Measurements from ENCODE around the gene TMED6.

The TMED6 gene

DNA sequence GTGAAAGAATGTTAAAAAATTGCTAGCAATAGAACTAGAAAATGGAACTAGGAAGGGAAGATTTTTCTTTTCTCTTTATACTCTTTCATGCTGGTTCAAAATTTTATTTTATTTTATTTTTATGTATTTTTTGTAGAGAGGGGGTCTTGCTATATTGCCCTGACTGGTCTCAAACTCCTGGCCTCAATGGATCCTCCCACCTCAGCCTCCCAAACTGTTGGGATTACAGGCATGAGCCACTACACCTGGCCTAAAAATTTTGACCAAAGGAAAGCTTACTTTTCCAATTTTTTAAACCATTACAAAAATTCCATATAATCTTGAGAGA is 44.2 kb upstream of the TMED6 start:
- H3K27ac ChIP-seq, result peak overlapping the region; percentile 94

DNA sequence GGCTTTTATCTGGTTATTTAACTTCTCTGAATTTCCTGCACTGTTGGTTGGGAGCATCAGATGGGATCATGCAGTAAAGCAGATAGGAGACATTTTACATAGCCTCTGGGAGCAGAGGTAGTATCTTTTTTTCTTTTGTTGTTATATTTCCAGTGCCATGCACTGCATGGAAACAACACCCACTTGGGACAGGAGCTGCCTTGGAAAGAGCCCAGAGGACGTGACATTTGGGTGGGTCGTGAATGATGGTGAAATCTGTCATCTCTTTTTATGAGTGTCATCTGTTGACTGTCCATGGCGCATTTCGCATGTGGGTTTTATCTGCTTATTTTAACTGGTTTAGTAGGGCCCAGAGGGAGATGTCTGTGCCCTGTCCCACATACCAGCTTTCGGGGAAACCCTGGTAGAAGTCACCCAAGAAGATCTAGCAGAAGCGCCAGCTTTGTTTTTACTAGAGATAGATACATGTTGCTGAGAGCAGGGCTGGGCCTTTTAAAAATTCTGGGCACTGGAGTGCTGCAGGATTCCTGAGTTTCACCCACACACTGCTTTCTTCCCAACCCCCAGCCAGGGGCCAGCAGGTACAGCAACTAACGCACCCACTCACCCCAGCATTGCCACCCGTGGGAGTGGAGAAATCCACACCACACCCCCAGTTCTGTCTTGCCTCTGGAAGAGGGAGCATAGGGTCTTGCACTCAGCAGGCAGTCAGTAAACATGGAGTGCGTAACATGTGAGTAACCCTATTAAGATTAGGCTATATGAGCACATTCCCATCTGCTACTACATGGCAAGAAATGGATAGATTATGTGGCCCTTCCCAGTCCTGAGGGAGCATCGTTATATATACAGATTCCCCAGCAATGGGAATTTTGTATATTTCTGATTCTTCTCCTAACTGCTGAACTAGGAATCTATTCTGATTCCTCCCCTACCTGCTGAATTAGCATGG is 42.6 kb upstream of the TMED6 start:
- H3K27ac ChIP-seq, result peak overlapping the region; percentile 40
- H3K36me3 ChIP-seq (ENCODE audit: control insufficient read depth, insufficient read depth, low read length), result no peaks in the 10 kb centered on the region
- no peaks in the 10 kb centered on the region for H3K27me3 ChIP-seq (ENCODE audit: control insufficient read depth, insufficient read depth, low read length)
- H3K9ac ChIP-seq, result no peak overlapping the region
- H3K4me2 ChIP-seq (ENCODE audit: low read length), result no peak overlapping the region
- H3K9me3 ChIP-seq (ENCODE audit: control insufficient read depth, low read length), result no peaks in the 10 kb centered on the region
- H3K4me3 ChIP-seq (ENCODE audit: low read depth, low read length), result no peak overlapping the region
- H3K79me2 ChIP-seq, result no peaks in the 10 kb centered on the region
- peak overlapping the region; percentile 70 for H2AFZ ChIP-seq
- peaks cover 27% of the 10 kb centered on the region for H3K4me1 ChIP-seq
- TF ChIP-seq, protein P1, sequence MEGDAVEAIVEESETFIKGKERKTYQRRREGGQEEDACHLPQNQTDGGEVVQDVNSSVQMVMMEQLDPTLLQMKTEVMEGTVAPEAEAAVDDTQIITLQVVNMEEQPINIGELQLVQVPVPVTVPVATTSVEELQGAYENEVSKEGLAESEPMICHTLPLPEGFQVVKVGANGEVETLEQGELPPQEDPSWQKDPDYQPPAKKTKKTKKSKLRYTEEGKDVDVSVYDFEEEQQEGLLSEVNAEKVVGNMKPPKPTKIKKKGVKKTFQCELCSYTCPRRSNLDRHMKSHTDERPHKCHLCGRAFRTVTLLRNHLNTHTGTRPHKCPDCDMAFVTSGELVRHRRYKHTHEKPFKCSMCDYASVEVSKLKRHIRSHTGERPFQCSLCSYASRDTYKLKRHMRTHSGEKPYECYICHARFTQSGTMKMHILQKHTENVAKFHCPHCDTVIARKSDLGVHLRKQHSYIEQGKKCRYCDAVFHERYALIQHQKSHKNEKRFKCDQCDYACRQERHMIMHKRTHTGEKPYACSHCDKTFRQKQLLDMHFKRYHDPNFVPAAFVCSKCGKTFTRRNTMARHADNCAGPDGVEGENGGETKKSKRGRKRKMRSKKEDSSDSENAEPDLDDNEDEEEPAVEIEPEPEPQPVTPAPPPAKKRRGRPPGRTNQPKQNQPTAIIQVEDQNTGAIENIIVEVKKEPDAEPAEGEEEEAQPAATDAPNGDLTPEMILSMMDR (IDR thresholded peaks at IDR 0.05), result no peak

More for the DNA sequence above, 44.2 kb upstream of the TMED6 start:
- no peak overlapping the region for H3K4me3 ChIP-seq (ENCODE audit: low read depth, low read length)
- peaks cover 27% of the 10 kb centered on the region for H3K4me1 ChIP-seq
- no peaks in the 10 kb centered on the region for H3K79me2 ChIP-seq
- H2AFZ ChIP-seq, result peak overlapping the region; percentile 81
- H3K9me3 ChIP-seq (ENCODE audit: control insufficient read depth, low read length), result no peaks in the 10 kb centered on the region
- H3K36me3 ChIP-seq (ENCODE audit: control insufficient read depth, insufficient read depth, low read length), result no peaks in the 10 kb centered on the region
- no peak overlapping the region for H3K9ac ChIP-seq
- H3K4me2 ChIP-seq (ENCODE audit: low read length), result no peak overlapping the region
- H3K27me3 ChIP-seq (ENCODE audit: control insufficient read depth, insufficient read depth, low read length), result no peaks in the 10 kb centered on the region
- TF ChIP-seq, protein P1 (IDR thresholded peaks at IDR 0.05), result no peak

DNA sequence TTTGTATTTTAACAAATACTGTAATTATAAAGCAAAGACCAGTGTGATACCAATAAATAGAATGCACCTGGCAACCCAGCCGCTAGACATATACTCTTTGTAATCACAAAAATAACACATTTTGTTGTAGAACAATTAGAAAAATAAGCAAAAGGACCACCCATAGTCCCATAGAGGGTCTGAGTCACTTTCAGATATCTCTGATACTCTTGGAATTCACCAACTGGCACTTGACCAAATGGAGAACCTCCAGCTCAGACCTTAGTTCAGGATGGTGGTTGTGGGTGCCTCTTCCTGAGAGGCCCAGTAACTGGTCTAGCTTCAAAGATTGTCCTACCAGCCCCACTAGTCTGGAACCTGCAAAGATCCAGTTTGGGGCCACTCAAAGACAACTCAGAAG is 35.0 kb upstream of the TMED6 start:
- Histone ChIP-seq H3K9ac (no peak overlapping the region), H3K27me3 (ENCODE audit: control insufficient read depth, insufficient read depth, low read length) (no peaks in the 10 kb centered on the region), H3K4me2 (ENCODE audit: low read length) (no peak overlapping the region), H3K27ac (peak overlapping the region; percentile 57), H3K4me3 (ENCODE audit: low read depth, low read length) (no peak overlapping the region), H3K9me3 (ENCODE audit: control insufficient read depth, low read length) (no peaks in the 10 kb centered on the region), H3K4me1 (peaks cover 4% of the 10 kb centered on the region), H3K36me3 (ENCODE audit: control insufficient read depth, insufficient read depth, low read length) (no peaks in the 10 kb centered on the region), H2AFZ (no peak overlapping the region), H3K79me2 (no peaks in the 10 kb centered on the region)
- TF ChIP-seq, protein P1 (IDR thresholded peaks at IDR 0.05), result no peak

DNA sequence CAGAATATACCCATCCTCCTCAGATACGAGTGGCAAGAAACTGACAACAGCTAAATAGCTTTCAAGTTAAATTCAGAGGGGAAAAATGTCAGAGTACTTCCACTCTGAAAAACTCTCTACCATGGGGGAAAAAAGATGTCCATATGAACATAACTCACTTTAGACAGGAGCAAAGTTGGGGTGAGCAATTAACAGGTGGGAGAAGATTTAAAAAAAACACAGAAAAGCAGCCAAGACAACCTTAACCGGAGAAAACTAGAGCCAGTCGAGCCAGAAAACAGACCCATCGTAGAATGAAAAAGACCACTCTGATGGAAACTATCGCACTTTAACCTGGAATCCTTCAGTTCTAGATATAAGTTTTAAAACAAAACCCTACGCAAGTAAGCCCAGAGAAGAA is 33.4 kb upstream of the TMED6 start:
- H3K4me3 ChIP-seq (ENCODE audit: low read depth, low read length), result peak overlapping the region; percentile 55
- peaks cover 4% of the 10 kb centered on the region for H3K4me1 ChIP-seq
- peak overlapping the region; percentile 50 for H3K4me2 ChIP-seq (ENCODE audit: low read length)
- H2AFZ ChIP-seq, result peak overlapping the region; percentile 70
- H3K27me3 ChIP-seq (ENCODE audit: control insufficient read depth, insufficient read depth, low read length), result no peaks in the 10 kb centered on the region
- no peaks in the 10 kb centered on the region for H3K9me3 ChIP-seq (ENCODE audit: control insufficient read depth, low read length)
- no peak overlapping the region for H3K9ac ChIP-seq
- TF ChIP-seq, protein P1 (IDR thresholded peaks at IDR 0.05), result no peak
- H3K79me2 ChIP-seq, result no peaks in the 10 kb centered on the region
- no peaks in the 10 kb centered on the region for H3K36me3 ChIP-seq (ENCODE audit: control insufficient read depth, insufficient read depth, low read length)
- peak overlapping the region; percentile 73 for H3K27ac ChIP-seq

DNA sequence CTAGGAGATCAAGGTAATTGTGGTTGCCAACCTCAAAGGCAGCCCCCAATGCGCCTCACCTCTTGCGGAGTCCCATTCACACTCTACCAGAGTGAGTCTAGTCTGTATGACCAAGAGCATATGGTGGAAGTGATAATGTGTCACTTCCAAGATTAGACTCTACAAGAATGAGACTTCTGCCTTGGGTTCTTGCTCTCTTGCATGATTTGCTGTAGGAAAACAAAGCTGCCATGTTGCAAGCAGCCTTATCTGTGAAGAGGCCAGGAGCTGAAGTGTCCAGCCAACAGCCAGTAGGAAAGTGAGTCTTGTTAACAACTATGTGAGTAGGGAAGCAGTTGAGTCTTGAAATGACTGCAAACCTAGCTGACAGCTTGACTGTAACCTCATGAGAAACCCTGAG is 30.8 kb upstream of the TMED6 start:
- TF ChIP-seq, protein P1 (IDR thresholded peaks at IDR 0.05), result no peak
- no peak overlapping the region for H3K9ac ChIP-seq
- no peak overlapping the region for H3K4me3 ChIP-seq (ENCODE audit: low read depth, low read length)
- no peaks in the 10 kb centered on the region for H3K36me3 ChIP-seq (ENCODE audit: control insufficient read depth, insufficient read depth, low read length)
- no peak overlapping the region for H3K4me2 ChIP-seq (ENCODE audit: low read length)
- no peaks in the 10 kb centered on the region for H3K79me2 ChIP-seq
- peaks cover 4% of the 10 kb centered on the region for H3K4me1 ChIP-seq
- no peak overlapping the region for H3K27ac ChIP-seq
- H3K27me3 ChIP-seq (ENCODE audit: control insufficient read depth, insufficient read depth, low read length), result no peaks in the 10 kb centered on the region
- no peaks in the 10 kb centered on the region for H3K9me3 ChIP-seq (ENCODE audit: control insufficient read depth, low read length)
- H2AFZ ChIP-seq, result no peak overlapping the region

Data from parathyroid adenoma (tissue), 2 donors.